Progenitor cell of endocrine pancreas (in vitro differentiated cells): ENCODE results near the gene CCL27. TPM values are rescaled to one million over a fixed set of nuclear protein-coding genes. Genes with fewer than 3 reads are reported as not detected.

Experiments used
- DNase-seq: peaks from one replicate; pipeline ENCODE4 v3.0.0; 2021; ENCODE audit warnings: low spot score; ENCODE audit not compliant: unreplicated experiment
- H3K27ac Mint-ChIP-seq: 2 replicates; pipeline ENCODE4 v1.8.0; 2021; ENCODE audit warnings: mild to moderate bottlenecking, moderate library complexity, mixed read lengths
- H3K27me3 Mint-ChIP-seq: 2 replicates; pipeline ENCODE4 v1.8.0; 2021; ENCODE audit warnings: mixed read lengths
- H3K36me3 Mint-ChIP-seq: 2 replicates; pipeline ENCODE4 v1.8.0; 2022; ENCODE audit warnings: mixed read lengths; ENCODE audit not compliant: insufficient read depth
- H3K4me1 Mint-ChIP-seq: 2 replicates; pipeline ENCODE4 v1.8.0; 2021; ENCODE audit warnings: low read depth, mixed read lengths
- H3K4me3 Mint-ChIP-seq: 2 replicates; pipeline ENCODE4 v1.8.0; 2021; ENCODE audit warnings: low read depth, mild to moderate bottlenecking, moderate library complexity, mixed read lengths
- H3K9me3 Mint-ChIP-seq: 2 replicates; pipeline ENCODE4 v1.8.0; 2021; ENCODE audit warnings: low read depth, mixed read lengths
- total RNA-seq: library from RNA; stranded (reverse); gene quantifications from 2 replicates; pipeline ENCODE4 v1.2.1, GENCODE V29; 2021
- TF ChIP-seq, protein P1 (sequence below): fragments of 200-600 bp; sonication (generic); IDR thresholded peaks from one replicate; pipeline ENCODE4 v1.5.0; 2021; ENCODE audit warnings: antibody characterized with exemption, mild to moderate bottlenecking; ENCODE audit not compliant: unreplicated experiment

CCL27 gene
- total RNA-seq, 1 donor from 2014 or later, result 0.67 TPM

GRCh38 chr9:34620061-34620994, 42.1 kb downstream of the CCL27 start, which contains the start of gene DCTN3:
Gene DCTN3 (minus strand): TSS chr9:34620495. CDS start chr9:34620464, 31 bp downstream.
- DNase-seq, result peak; percentile 67
- TF ChIP-seq, protein P1, sequence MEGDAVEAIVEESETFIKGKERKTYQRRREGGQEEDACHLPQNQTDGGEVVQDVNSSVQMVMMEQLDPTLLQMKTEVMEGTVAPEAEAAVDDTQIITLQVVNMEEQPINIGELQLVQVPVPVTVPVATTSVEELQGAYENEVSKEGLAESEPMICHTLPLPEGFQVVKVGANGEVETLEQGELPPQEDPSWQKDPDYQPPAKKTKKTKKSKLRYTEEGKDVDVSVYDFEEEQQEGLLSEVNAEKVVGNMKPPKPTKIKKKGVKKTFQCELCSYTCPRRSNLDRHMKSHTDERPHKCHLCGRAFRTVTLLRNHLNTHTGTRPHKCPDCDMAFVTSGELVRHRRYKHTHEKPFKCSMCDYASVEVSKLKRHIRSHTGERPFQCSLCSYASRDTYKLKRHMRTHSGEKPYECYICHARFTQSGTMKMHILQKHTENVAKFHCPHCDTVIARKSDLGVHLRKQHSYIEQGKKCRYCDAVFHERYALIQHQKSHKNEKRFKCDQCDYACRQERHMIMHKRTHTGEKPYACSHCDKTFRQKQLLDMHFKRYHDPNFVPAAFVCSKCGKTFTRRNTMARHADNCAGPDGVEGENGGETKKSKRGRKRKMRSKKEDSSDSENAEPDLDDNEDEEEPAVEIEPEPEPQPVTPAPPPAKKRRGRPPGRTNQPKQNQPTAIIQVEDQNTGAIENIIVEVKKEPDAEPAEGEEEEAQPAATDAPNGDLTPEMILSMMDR, result no peak
- H3K27me3 Mint-ChIP-seq, result no peaks in the 10 kb centered on the region
- H3K27ac Mint-ChIP-seq, result peak within 1 kb of the TSS; percentile 91
- H3K4me1 Mint-ChIP-seq, result peaks cover 20% of the 10 kb centered on the region
- H3K9me3 Mint-ChIP-seq, result no peaks in the 10 kb centered on the region
- peak within 1 kb of the TSS; percentile 91 for H3K4me3 Mint-ChIP-seq
- H3K36me3 Mint-ChIP-seq, result peaks cover 8% of the 10 kb centered on the region

GRCh38 chr9:34615132-34615531, 47.3 kb downstream of the CCL27 start:
- Mint-ChIP-seq H3K4me1 (peaks cover 20% of the 10 kb centered on the region), H3K9me3 (no peaks in the 10 kb centered on the region), H3K36me3 (peaks cover 10% of the 10 kb centered on the region), H3K27ac (no peak overlapping the region), H3K27me3 (no peaks in the 10 kb centered on the region), H3K4me3 (no peak overlapping the region)
- TF ChIP-seq, protein P1, result no peak
- no peak for DNase-seq

GRCh38 chr9:34612788-34613390, 49.6 kb downstream of the CCL27 start:
- DNase-seq, result peak; percentile 64
- H3K4me3 Mint-ChIP-seq, result peak overlapping the region; percentile 75
- TF ChIP-seq, protein P1, result peak; percentile 90
- no peaks in the 10 kb centered on the region for H3K27me3 Mint-ChIP-seq
- H3K27ac Mint-ChIP-seq, result peak overlapping the region; percentile 81
- peaks cover 9% of the 10 kb centered on the region for H3K4me1 Mint-ChIP-seq
- H3K9me3 Mint-ChIP-seq, result no peaks in the 10 kb centered on the region
- peaks cover 10% of the 10 kb centered on the region for H3K36me3 Mint-ChIP-seq

Other genes with a start within 250 kb of the CCL27 start
- gene FAM219A, start 204.1 kb downstream of the CCL27 start, total RNA-seq, result 17.5 and 19.2 TPM in 2 replicates
- gene DNAI1, start 203.9 kb downstream of the CCL27 start, total RNA-seq, result 1.2 and 3.5 TPM in 2 replicates
- gene ENHO, start 139.7 kb downstream of the CCL27 start, total RNA-seq, result 4.0 and 4.5 TPM in 2 replicates
- 2.3 and 2.7 TPM in 2 replicates for gene CNTFR, start 72.9 kb downstream of the CCL27 start, total RNA-seq
- gene RPP25L, start 50.6 kb downstream of the CCL27 start, total RNA-seq, result 29.3 and 30.5 TPM in 2 replicates
- 101 and 102 TPM in 2 replicates for gene DCTN3, start 42.2 kb downstream of the CCL27 start, total RNA-seq
- 8.5 and 12.0 TPM in 2 replicates for gene ARID3C, start 33.6 kb downstream of the CCL27 start, total RNA-seq
- 62.1 and 64.6 TPM in 2 replicates for gene SIGMAR1, start 24.9 kb downstream of the CCL27 start, total RNA-seq
- gene GALT, start 16.0 kb downstream of the CCL27 start, total RNA-seq, result 82.5 and 85.6 TPM in 2 replicates
- gene IL11RA, start 10.5 kb downstream of the CCL27 start, total RNA-seq, result 27.5 and 27.8 TPM in 2 replicates
- 0.53 TPM in 1 of 2 replicates, not detected in the other for gene CCL19, start 28.6 kb upstream of the CCL27 start, total RNA-seq
- not detected in 2 replicates for gene CCL21, start 47.5 kb upstream of the CCL27 start, total RNA-seq